IMR-90 (cell line): ENCODE data around the gene BMP7. TPM values are rescaled to one million over a fixed set of nuclear protein-coding genes. Genes with fewer than 3 reads are reported as not detected.

Experiments
- ATAC-seq: fragments of 200-7000 bp; cut with Tn5 transposase; 2 replicates; pipeline ENCODE4 v1.9.1; 2020; ENCODE audit warnings: low read depth, mild to moderate bottlenecking, moderate library complexity
- BruUV-seq: library from RNA; stranded (reverse); fragments of 400-500 nt; replicated peaks from 2 replicates; lab custom pipeline; 2021; lab: Mats Ljungman, UMichigan
- CTCF ChIA-PET: fragments of 300-600 bp; formaldehyde crosslinking; extraction: SDS; loops from one replicate; lab custom pipeline; 2021; ENCODE audit warnings: antibody characterized with exemption; lab: Yijun Ruan, JAX
- POLR2A ChIA-PET: fragments of 300-600 bp; sonication (Branson Sonifier 250); formaldehyde crosslinking; loops from one replicate; lab custom pipeline; 2022; ENCODE audit warnings: antibody characterized with exemption; ENCODE audit not compliant: unreplicated experiment; lab: Charles Lee
- DNase-seq: peaks from one replicate; pipeline ENCODE4 v3.0.0; 2013
- H2AFZ ChIP-seq: replicated peaks from 2 replicates; pipeline ENCODE3; 2013; ENCODE audit warnings: low read length, mild to moderate bottlenecking; ENCODE audit not compliant: poor library complexity
- H2AK5ac ChIP-seq: 2 replicates; pipeline ENCODE4 v1.6.1; 2013; ENCODE audit warnings: low read depth, low read length, inconsistent platforms
- H2AK9ac ChIP-seq: replicated peaks from 2 replicates; pipeline ENCODE3; 2013; ENCODE audit warnings: mild to moderate bottlenecking, low read depth, low read length, moderate library complexity; ENCODE audit not compliant: poor library complexity
- H2BK120ac ChIP-seq: 2 replicates; pipeline ENCODE4 v1.6.1; 2013; ENCODE audit warnings: low read depth, low read length, inconsistent platforms
- H2BK15ac ChIP-seq: 3 replicates; pipeline ENCODE4 v1.6.1; 2013; ENCODE audit warnings: low read depth, low read length, inconsistent platforms
- H2BK20ac ChIP-seq: 2 replicates; pipeline ENCODE4 v1.6.1; 2013; ENCODE audit warnings: low read depth, mild to moderate bottlenecking, inconsistent platforms, low read length, moderate library complexity
- H2BK5ac ChIP-seq: 2 replicates; pipeline ENCODE4 v1.6.1; 2013; ENCODE audit warnings: mild to moderate bottlenecking, low read depth, low read length, inconsistent platforms; ENCODE audit not compliant: poor library complexity, severe bottlenecking
- H3K14ac ChIP-seq: replicated peaks from 2 replicates; pipeline ENCODE4 v1.6.1; 2013; ENCODE audit warnings: low read depth, low read length, inconsistent platforms
- H3K18ac ChIP-seq: 2 replicates; pipeline ENCODE4 v1.6.1; 2013; ENCODE audit warnings: low read depth, low read length, control low read depth
- H3K23ac ChIP-seq: 2 replicates; pipeline ENCODE4 v1.6.1; 2013; ENCODE audit warnings: low read depth, low read length, inconsistent platforms
- H3K27ac ChIP-seq: 2 replicates; pipeline ENCODE4 v1.5.1; 2013; ENCODE audit warnings: mild to moderate bottlenecking, control low read depth, low read length; ENCODE audit not compliant: insufficient read depth
- H3K27me3 ChIP-seq: 2 replicates; pipeline ENCODE4 v1.6.1; 2013; ENCODE audit warnings: low read length; ENCODE audit not compliant: control insufficient read depth, insufficient read depth
- H3K36me3 ChIP-seq: 2 replicates; pipeline ENCODE4 v1.6.1; 2013; ENCODE audit warnings: low read length, mixed read lengths; ENCODE audit not compliant: control insufficient read depth, insufficient read depth
- H3K4ac ChIP-seq: 2 replicates; pipeline ENCODE4 v1.6.1; 2013; ENCODE audit warnings: low read depth, low read length, inconsistent platforms
- H3K4me1 ChIP-seq: 2 replicates; pipeline ENCODE4 v1.6.1; 2013; ENCODE audit warnings: low read length, mixed read lengths; ENCODE audit not compliant: control insufficient read depth, insufficient read depth
- H3K4me2 ChIP-seq: 2 replicates; pipeline ENCODE4 v1.6.1; 2013; ENCODE audit warnings: low read depth, mild to moderate bottlenecking, control low read depth, low read length, moderate library complexity
- H3K4me3 ChIP-seq: 2 replicates; pipeline ENCODE4 v1.5.1; 2013; ENCODE audit warnings: low read depth, mild to moderate bottlenecking, control low read depth, low read length, moderate library complexity; ENCODE audit not compliant: insufficient read depth
- H3K56ac ChIP-seq: 2 replicates; pipeline ENCODE4 v1.6.1; 2013; ENCODE audit warnings: low read length, inconsistent platforms; ENCODE audit not compliant: insufficient read depth; ENCODE audit errors: extremely low read depth
- H3K79me1 ChIP-seq, 2 experiments: 2 replicates each; pipeline ENCODE4 v1.6.1; 2013; ENCODE audit warnings: low read length in 2 of 2, inconsistent platforms in 1 of 2, low read depth in 1 of 2
- H3K9ac ChIP-seq: 2 replicates; pipeline ENCODE4 v1.6.1; 2013; ENCODE audit warnings: low read depth, low read length, control low read depth
- H3K9me1 ChIP-seq: 2 replicates; pipeline ENCODE4 v1.6.1; 2013; ENCODE audit warnings: low read length, inconsistent platforms; ENCODE audit not compliant: insufficient read depth
- H3K9me3 ChIP-seq: 2 replicates; pipeline ENCODE4 v1.6.1; 2013; ENCODE audit warnings: low read length; ENCODE audit not compliant: control insufficient read depth, insufficient read depth
- H4K20me1 ChIP-seq: 2 replicates; pipeline ENCODE4 v1.6.1; 2013; ENCODE audit warnings: low read length, inconsistent platforms; ENCODE audit not compliant: insufficient read depth
- H4K5ac ChIP-seq: 2 replicates; pipeline ENCODE4 v1.6.1; 2013; ENCODE audit warnings: mild to moderate bottlenecking, low read depth, low read length, control low read depth
- H4K8ac ChIP-seq, 2 experiments: 2 replicates each; pipeline ENCODE4 v1.6.1; 2013; ENCODE audit warnings: low read depth in 2 of 2, low read length in 2 of 2, control low read depth in 1 of 2, inconsistent platforms in 1 of 2
- H4K91ac ChIP-seq: 2 replicates; pipeline ENCODE4 v1.6.1; 2013; ENCODE audit warnings: low read depth, low read length, inconsistent platforms; ENCODE audit not compliant: insufficient read depth
- BHLHE40 ChIP-seq: fragments of 150-350 bp; IDR thresholded peaks from 2 replicates; pipeline ENCODE4 v1.6.1; 2016; ENCODE audit warnings: mild to moderate bottlenecking, low read depth, low read length
- CEBPB ChIP-seq: IDR thresholded peaks from 2 replicates; pipeline ENCODE4 v1.6.1; 2012; ENCODE audit warnings: low read depth, low read length, improper control_type of control experiment
- CHD1 ChIP-seq: IDR thresholded peaks from 2 replicates; pipeline ENCODE4 v1.6.1; 2012; ENCODE audit warnings: low read depth, low read length, improper control_type of control experiment
- CTCF ChIP-seq: conservative IDR thresholded peaks from 2 replicates; pipeline ENCODE4 v1.5.1; 2012; ENCODE audit warnings: mild to moderate bottlenecking, low read depth, low read length, improper control_type of control experiment
- ELK1 ChIP-seq: fragments of 150-350 bp; IDR thresholded peaks from 2 replicates; pipeline ENCODE4 v1.6.1; 2016; ENCODE audit warnings: low read depth, mild to moderate bottlenecking, low read length, moderate library complexity, borderline replicate concordance
- FOS ChIP-seq: fragments of 150-350 bp; IDR thresholded peaks from 2 replicates; pipeline ENCODE4 v1.6.1; 2016; ENCODE audit warnings: low read depth, low read length
- MAFK ChIP-seq: IDR thresholded peaks from 2 replicates; pipeline ENCODE4 v1.6.1; 2012; ENCODE audit warnings: low read depth, low read length, improper control_type of control experiment
- MAZ ChIP-seq: IDR thresholded peaks from 2 replicates; pipeline ENCODE4 v1.6.1; 2012; ENCODE audit warnings: low read depth, mild to moderate bottlenecking, low read length, improper control_type of control experiment, moderate library complexity, borderline replicate concordance
- MXI1 ChIP-seq: IDR thresholded peaks from 2 replicates; pipeline ENCODE4 v1.6.1; 2012; ENCODE audit warnings: low read depth, mild to moderate bottlenecking, low read length, moderate library complexity, borderline replicate concordance
- NFE2L2 ChIP-seq: fragments of 150-350 bp; IDR thresholded peaks from 2 replicates; pipeline ENCODE4 v1.6.1; 2016; ENCODE audit warnings: low read depth, mild to moderate bottlenecking, low read length
- POLR2A ChIP-seq: IDR thresholded peaks from 2 replicates; pipeline ENCODE4 v1.6.1; 2012; ENCODE audit warnings: mild to moderate bottlenecking, low read depth, low read length
- RAD21 ChIP-seq: IDR thresholded peaks from 2 replicates; pipeline ENCODE4 v1.6.1; 2012; ENCODE audit warnings: low read length, improper control_type of control experiment
- RCOR1 ChIP-seq: IDR thresholded peaks from 2 replicates; pipeline ENCODE4 v1.6.1; 2012; ENCODE audit warnings: mild to moderate bottlenecking, low read length, improper control_type of control experiment; ENCODE audit not compliant: insufficient replicate concordance
- RFX5 ChIP-seq: IDR thresholded peaks from 2 replicates; pipeline ENCODE4 v1.8.0; 2012; ENCODE audit warnings: low read depth, mild to moderate bottlenecking, low read length, moderate library complexity
- SMC3 ChIP-seq: fragments of 150-350 bp; IDR thresholded peaks from 2 replicates; pipeline ENCODE4 v1.6.1; 2016; ENCODE audit warnings: low read depth, mild to moderate bottlenecking, antibody characterized with exemption, low read length, moderate library complexity
- WGBS, 2 experiments: methylation state at CpG; one replicate each; pipeline versions ENCODE4 v1.1.5 to v1.1.7; 2013; ENCODE audit warnings: missing lambda C conversion rate in 2 of 2; ENCODE audit not compliant: insufficient read length in 1 of 2; ENCODE audit errors: extremely low coverage in 2 of 2; 5-methylcytosine and 5-hydroxymethylcytosine counted together
- dilution Hi-C: fragments of 300-500 bp; cut with HindIII; formaldehyde crosslinking; loops from one replicate; pipeline ENCODE4 v1.14.3; 2018; ENCODE audit warnings: low sequenced_read_pairs; ENCODE audit not compliant: unreplicated experiment
- in situ Hi-C: fragments of 300-500 bp; cut with MboI; formaldehyde crosslinking; loops from 3 replicates; pipeline ENCODE4 v1.14.3; 2019; ENCODE audit warnings: low sequenced_read_pairs, inconsistent platforms, mixed read lengths
- intact Hi-C: fragments of 100-400 bp; cut with micrococcal nuclease; formaldehyde crosslinking; loops from 2 replicates; pipeline ENCODE4 v1.10.0; 2022
- polyA plus RNA-seq, 3 experiments: library from polyadenylated mRNA; depleted of rRNA; stranded (reverse); fragments of >200 nt; gene quantifications; 2 replicates each; pipeline ENCODE4 v1.2.3, GENCODE V29; 2012; ENCODE audit warnings: low replicate concordance in 1 of 3
- total RNA-seq: library from RNA; depleted of rRNA; stranded (reverse); fragments of >200 nt; gene quantifications from 2 replicates; pipeline ENCODE4 v1.2.3, GENCODE V29; 2012
- TF ChIP-seq, protein P1 (sequence below): fragments of 150-350 bp; IDR thresholded peaks from 2 replicates; pipeline ENCODE4 v1.6.1; 2017; ENCODE audit warnings: mild to moderate bottlenecking, antibody characterized with exemption, low read length, low read depth

Gene BMP7
- total and polyA plus RNA-seq, 2 of the 4 experiments (the other 2 are of a cell fraction), result not detected

- no peaks in the 10 kb centered on the region for H3K79me1 ChIP-seq
- no peaks in the 10 kb centered on the region for H4K20me1 ChIP-seq
- CTCF ChIA-PET, result no interaction called here
- no peak overlapping the region for H2AFZ ChIP-seq
- no peak overlapping the region for H2AK9ac ChIP-seq
- H2BK120ac ChIP-seq, result no peak overlapping the region
- no peak overlapping the region for H3K14ac ChIP-seq
- no peak overlapping the region for H3K4me2 ChIP-seq
- in situ Hi-C loops, result no loop called here
- H4K5ac ChIP-seq, result no peak overlapping the region
- ATAC-seq (no peak), DNase-seq (no peak)
- H3K9me1 ChIP-seq, result no peaks in the 10 kb centered on the region
- no peak overlapping the region for H4K91ac ChIP-seq
- POLR2A ChIA-PET, result no interaction called here
- WGBS, 2 experiments, result no CpG with 5 or more reads among the region's 2 CpGs
- H2BK5ac ChIP-seq, result no peak overlapping the region
- BruUV-seq, result no TSS peak
- dilution Hi-C loops, result no loop called here
- H3K4me1 ChIP-seq, result no peaks in the 10 kb centered on the region; the same call in 1 of the 2 replicates
- no peaks in the 10 kb centered on the region for H3K36me3 ChIP-seq
- H3K9me3 ChIP-seq, result peaks cover 7% of the 10 kb centered on the region
- H3K18ac ChIP-seq, result no peak overlapping the region
- no peak overlapping the region for H3K9ac ChIP-seq
- H3K4me3 ChIP-seq, result no peak overlapping the region
- H2BK15ac ChIP-seq, result no peak overlapping the region
- no peak overlapping the region for H2BK20ac ChIP-seq
- H3K23ac ChIP-seq, result no peak overlapping the region
- TF ChIP-seq MAFK, result no peak
- TF ChIP-seq RAD21, result no peak
- TF ChIP-seq BHLHE40, result no peak
- TF ChIP-seq, protein P1, sequence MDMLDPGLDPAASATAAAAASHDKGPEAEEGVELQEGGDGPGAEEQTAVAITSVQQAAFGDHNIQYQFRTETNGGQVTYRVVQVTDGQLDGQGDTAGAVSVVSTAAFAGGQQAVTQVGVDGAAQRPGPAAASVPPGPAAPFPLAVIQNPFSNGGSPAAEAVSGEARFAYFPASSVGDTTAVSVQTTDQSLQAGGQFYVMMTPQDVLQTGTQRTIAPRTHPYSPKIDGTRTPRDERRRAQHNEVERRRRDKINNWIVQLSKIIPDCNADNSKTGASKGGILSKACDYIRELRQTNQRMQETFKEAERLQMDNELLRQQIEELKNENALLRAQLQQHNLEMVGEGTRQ, result no peak
- no peak for TF ChIP-seq CTCF
- no peak for TF ChIP-seq RCOR1
- no peak for TF ChIP-seq FOS
- TF ChIP-seq CEBPB, result no peak
- TF ChIP-seq MAZ, result no peak
- no peak for TF ChIP-seq ELK1
- TF ChIP-seq POLR2A, result no peak
- no peak for TF ChIP-seq MXI1
- TF ChIP-seq NFE2L2, result no peak
- TF ChIP-seq CHD1, result no peak
- TF ChIP-seq SMC3, result no peak
- no peak for TF ChIP-seq RFX5
- H3K27ac ChIP-seq, result no peak overlapping the region
- H3K56ac ChIP-seq, result no peak overlapping the region
- H3K4ac ChIP-seq, result no peak overlapping the region
- H4K8ac ChIP-seq, result no peak overlapping the region
- intact Hi-C loops, result no loop called here
- no peaks in the 10 kb centered on the region for H3K27me3 ChIP-seq
- no peak overlapping the region for H2AK5ac ChIP-seq
Measured at GRCh38 chr20:57211406-57211805, 55.0 kb downstream of the BMP7 start.
